ENCODE data around the gene RPS15.
A peak's percentile ranks its signal among the peaks of the same experiment; 100 is the strongest.

DNA sequence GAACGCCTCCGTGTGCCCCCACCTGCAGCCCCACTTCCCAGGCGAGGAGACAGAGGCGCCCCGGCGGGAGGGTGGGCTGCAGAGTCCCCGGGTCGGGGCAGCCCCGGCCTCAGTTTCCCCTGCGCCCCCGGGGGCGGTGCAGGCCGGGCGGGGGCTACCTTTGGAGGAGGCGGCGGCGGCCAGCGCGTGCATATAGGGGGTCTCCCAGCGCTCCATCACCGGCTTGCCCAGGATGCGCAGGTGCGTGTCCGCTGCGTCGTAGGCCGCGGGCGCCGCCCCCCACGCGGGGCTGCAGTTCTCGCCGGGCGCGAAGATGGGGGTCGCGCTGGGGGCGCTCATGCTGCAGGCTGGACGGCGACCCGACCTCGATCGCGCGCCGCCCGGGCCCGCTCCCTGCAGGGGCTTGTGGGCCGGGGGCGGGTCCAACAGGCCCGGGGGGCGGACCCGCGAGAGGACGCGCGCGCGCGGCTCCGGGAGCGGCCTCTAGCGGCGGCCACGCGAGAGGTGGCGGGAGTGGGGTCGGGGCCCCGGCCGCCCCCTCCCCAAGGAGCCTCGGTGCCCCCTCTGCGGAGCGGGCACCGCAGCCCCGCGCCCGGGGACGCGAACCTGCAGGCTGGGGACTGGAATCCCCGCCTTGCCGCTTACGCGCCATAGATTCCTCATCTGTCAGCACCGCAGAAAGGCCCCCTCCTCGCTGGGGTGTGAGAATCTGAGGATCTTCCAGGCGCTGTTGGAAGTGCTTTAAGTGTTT, 36.9 kb upstream of the RPS15 start, which contains the start of gene GAMT:
- TF ChIP-seq ZFX (IDR thresholded peaks at IDR 0.05; ENCODE audit: borderline replicate concordance) = no peak
- TF ChIP-seq, protein P1, sequence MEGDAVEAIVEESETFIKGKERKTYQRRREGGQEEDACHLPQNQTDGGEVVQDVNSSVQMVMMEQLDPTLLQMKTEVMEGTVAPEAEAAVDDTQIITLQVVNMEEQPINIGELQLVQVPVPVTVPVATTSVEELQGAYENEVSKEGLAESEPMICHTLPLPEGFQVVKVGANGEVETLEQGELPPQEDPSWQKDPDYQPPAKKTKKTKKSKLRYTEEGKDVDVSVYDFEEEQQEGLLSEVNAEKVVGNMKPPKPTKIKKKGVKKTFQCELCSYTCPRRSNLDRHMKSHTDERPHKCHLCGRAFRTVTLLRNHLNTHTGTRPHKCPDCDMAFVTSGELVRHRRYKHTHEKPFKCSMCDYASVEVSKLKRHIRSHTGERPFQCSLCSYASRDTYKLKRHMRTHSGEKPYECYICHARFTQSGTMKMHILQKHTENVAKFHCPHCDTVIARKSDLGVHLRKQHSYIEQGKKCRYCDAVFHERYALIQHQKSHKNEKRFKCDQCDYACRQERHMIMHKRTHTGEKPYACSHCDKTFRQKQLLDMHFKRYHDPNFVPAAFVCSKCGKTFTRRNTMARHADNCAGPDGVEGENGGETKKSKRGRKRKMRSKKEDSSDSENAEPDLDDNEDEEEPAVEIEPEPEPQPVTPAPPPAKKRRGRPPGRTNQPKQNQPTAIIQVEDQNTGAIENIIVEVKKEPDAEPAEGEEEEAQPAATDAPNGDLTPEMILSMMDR (IDR thresholded peaks at IDR 0.05) = peak; percentile 91

Measured in 22Rv1 (cell line).